GM19023 (cell line): Measurements from ENCODE around the gene PLIN3.
"Not testable (repeated sequence)": the region's sequence is repeated elsewhere in the genome, so short reads cannot be mapped to it uniquely, and the experiment has no call there.

Experiments used
- ATAC-seq: cut with Tn5 transposase; IDR thresholded peaks from one replicate; pipeline ENCODE4 v1.9.1; 2021; ENCODE audit warnings: mild to moderate bottlenecking, moderate library complexity; ENCODE audit not compliant: unreplicated experiment

The PLIN3 gene

DNA sequence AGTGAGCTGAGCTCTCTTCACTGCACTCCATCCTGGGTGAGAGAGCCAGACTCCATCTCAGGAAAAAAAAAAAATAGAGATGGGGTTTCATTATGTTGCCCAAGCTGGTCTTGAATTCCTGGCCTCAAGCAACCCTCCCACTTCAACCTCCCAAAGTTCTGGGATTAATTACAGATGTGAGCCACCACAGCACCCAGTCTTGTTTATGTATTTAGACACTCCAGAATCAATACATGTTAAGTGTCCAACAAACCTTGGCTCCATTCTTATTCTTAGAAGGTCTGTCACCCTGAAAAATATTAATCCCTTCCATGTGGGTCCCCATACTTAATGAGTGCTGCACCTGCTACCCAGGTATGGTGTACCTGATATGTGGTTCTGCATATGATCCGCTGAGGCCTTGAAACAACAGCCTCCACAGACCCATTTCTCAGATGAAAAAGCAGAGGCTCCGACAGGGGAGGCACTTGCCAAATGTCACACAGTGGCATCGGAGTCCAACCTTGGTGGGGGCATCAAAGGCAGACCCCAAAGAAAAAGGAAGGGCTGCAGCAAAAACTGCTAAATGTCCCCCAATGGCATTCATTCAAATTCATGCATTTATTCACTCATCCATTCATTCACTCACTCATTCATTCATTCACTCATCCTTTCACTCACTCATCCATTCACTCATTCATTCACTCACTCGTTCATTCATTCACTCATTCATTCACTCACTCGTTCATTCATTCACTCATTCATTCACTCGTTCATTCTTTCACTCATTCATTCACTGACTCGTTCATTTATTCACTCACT lies 52.6 kb downstream of the PLIN3 start:
- no peak for ATAC-seq

DNA sequence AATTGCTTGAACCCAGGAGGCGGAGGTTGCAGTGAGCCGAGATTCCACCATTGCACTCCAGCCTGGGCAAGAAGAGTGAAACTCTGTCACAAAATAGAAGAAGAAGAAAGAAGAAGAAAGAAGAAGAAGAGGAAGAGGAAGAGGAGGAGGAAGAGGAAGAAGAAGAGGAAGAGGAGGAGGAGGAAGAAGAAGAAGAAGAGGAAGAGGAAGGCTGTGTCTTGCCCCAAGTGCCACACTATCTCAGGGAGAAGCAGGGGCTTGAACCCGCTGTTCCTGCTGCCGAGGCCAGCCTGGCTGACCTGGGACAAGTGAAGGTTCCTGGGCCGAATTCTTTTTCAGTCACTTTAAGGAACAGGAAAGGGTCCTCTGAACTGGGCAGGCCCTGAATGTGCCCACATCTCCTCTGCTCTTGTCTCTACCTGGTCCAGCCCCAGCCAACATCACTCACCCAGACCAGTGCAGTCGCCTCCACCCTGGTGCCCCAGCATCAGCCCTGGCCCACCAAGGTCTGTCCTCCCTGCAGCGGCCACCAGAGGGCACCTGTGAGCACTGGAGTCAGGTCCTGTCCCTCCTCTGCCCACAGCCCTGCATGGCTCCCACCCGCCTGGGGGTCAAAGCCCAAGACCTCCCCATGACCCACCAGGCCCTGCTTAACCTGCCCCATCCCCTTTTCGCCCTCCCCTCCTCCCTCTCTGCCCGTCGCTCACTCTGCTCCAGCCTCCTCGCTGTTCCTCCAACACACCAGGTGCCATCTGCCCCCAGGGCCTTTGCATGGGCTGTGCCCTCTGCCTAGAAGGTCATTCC lies 55.9 kb downstream of the PLIN3 start:
- no peak for ATAC-seq

DNA sequence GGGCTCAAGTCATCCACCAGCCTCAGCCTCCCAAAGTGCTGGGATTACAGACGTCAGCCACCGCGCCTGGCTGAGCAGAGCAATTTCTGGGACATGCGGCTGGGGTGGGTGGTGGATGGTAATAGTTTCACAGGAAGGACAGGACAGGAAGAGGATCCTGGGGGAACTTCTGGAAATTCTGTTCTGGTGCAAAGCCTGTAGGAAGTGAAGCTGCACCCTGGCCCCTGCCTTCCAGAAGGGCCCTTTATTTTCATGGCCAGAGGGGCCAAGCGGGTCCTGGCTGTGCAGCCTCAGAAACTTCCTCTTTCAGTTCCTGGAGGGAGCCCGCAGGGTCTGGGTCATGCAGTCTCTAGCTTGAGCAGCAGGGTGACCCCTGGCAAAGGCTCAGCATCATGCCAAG lies 60.3 kb downstream of the PLIN3 start:
- ATAC-seq: no peak

DNA sequence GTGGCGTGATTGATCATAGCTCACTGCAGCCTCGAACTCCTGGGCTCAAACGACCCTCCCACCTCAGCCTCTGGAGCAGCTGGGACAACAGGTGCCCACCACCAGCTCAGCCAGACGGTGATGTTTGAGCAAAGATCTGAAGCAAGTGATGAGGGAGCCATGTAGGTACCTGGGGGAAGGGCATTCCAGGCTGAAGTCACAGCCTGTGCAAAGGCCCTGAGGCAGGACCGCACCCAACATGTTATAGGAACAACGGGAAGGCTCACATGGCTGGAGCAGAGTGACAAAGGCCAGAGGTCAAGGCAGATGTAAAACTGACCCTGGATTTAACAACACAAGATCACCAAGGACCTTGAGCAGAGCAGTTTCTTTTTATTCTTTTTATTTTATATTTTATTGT lies 61.1 kb downstream of the PLIN3 start:
- no peak for ATAC-seq

DNA sequence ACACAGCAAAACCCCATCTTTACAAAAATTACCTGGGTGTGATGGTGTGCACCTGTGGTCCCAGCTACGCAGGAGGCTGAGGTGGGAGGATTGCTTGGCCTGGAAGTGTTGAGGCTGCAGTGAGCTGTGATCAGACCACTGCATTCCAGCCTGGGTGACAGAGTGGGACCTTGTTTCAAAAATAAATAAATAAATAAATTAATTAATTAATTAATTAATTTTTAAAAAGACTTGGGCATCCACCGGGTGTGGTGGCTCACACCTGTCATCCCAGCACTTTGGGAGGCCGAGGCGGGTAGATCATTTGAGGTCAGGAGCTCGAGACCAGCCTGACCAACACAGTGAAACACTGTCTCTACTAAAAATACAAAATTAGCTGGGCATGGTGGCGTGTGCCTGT lies 62.3 kb downstream of the PLIN3 start:
- not testable (repeated sequence) for ATAC-seq

DNA sequence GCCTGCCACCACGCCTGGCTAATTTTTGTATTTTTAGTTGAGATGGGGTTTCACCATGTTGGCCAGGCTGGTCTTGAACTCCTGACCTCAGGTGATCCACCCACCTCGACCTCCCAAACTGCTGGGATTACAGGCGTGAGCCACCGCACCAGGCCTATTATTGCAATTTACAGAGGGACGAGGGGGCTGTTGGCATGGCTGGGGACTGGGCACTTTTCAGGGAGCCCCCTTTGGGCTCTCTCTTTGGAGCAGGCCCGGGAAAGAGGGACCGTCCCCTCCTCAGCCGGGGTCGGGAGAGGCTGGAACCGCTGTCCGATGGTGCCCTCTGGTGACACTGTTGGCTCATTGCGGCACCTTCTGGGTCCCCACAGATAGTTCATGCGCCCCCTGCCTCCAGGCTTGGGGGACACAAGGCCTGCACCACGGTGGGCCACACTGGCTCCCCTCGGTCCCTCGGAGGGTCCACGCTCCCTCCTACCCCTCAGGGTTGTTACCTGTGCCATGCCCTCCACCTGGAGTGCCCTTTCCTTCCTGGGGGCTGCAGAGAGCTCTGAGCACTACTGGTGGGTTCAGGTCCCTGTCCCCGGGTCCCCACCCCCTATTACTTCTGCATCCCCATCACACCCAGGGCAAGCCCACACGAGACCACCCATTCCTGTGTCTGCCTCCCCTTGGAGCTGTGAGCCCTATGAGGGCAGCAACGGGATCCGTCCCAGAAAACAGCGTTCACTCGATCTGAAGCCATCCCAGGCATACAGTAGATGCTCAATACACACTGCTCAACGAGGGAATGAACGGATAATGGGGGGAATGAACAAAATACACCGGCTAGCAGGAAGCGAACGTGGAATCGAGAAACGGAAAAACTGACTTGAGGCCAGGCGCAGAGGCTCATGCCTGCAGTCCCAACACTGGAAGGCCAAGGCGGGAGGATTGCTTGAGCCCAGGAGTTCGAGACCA lies 63.5 kb downstream of the PLIN3 start:
- ATAC-seq: no peak

DNA sequence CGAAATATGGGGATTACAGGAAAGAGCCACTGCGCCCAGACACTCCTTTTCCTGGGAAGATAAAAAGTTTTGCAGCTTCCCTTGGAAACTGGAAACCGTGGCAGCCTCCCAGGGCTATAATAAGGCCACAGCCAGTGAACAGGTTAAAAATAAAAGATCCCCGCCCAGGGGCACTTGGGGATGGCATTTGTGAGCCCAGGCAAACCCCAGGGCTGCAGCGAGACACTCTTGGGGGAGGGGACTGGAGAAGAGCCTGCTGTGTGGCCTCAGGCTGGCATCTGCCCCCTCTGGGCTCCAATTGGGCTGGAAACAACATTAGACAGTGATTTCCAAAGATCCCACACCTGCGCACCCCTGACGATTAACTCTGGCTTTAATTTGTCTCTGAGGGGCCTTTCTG lies 64.8 kb downstream of the PLIN3 start:
- ATAC-seq: no peak

DNA sequence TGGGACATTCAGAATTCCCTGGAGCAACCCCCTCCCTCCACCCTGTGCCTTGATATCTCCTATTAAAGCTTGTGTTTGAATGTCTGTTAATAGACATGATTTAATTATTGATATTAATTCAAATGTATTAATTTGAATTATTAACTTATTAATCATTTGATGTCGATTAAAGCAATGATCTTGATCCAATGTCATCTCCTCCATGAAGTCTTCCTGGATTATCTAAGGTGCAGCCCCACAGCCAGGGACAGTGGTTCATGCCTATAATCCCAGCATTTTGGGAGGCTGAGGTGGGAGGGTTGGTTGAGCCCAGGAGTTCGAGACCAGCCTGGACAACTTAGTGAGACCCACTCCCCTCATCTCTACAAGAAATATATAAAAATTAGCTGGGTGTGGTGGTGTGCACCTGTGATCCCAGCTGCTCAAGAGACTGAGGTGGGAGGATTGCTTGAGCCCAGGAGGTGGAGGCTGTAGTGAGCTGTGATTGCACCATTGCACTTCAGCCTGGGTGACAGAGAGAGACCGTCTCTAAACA lies 66.3 kb downstream of the PLIN3 start:
- ATAC-seq: no peak

DNA sequence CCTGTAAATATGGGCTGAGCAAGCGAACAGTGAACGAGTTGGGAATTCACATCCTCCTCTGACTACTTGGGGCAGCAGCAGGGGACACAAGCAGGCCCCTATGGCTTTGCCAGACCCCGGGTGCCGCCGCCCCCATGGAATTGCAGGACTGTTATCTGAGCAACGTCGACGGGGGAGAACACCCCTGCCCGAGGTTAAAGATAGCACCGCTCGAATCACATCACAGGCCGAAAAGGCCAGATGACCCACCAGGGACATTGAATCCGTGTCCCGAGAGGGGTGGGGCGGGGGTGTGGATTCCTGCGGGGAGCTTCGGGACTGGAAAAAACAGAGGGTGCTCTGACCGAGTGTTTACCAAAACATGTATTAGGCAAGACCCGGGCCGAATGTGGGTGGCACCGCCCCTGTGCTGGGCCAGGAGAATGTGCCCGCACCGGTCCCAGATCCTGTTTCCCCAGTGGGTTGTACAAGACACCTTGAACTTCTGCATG lies 66.8 kb downstream of the PLIN3 start:
- no peak for ATAC-seq

DNA sequence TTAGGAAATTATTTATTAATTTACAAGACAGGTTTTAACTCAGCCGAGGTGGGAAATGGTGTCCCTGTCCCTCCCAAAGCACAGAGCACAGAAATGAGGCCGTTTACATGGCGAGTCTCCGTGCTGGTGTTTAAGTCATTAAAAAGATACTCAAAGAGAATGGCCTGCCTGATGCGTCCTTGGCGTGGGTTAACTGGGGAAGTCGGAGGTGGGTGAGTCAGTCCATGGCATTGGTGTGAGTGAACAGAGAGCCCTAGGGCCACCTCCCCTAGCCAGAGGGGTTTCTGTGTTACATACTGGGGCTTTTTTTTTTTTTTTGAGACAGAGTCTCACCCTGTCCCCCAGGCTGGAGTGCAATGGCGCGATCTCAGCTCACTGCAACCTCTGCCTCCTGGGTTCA lies 72.1 kb downstream of the PLIN3 start:
- no peak for ATAC-seq

DNA sequence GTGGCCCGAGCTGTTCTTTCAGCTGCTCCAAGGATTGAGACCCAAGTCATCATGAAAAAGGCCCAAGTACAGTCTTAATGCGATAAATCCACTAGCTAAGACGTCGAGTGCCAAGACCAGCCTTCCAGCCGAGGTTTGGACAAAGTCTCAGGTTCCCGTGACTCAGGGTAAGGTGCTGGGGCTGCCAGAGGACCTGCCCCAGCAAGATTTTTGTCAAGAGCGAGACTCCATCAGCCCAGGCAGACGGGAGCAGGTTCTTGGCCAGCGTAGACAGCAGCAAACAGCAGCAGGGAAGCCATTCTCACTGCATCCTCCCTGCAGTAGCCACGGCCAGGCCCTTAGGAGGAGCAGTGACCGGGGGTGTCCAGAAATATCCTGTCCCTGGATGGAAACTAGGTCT lies 72.5 kb downstream of the PLIN3 start:
- no peak for ATAC-seq

DNA sequence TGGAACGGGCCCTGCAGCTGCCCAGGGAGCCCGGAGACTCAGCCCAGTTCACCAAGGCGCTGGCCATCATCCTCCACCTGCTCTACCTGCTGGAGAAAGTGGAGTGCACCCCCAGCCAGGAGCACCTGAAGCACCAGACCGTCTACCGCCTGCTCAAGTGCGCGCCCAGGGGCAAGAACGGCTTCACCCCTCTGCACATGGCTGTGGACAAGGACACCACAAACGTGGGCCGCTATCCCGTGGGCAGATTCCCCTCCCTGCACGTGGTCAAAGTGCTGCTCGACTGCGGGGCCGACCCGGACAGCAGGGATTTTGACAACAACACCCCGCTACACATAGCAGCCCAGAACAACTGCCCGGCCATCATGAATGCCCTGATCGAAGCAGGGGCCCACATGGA lies 74.2 kb downstream of the PLIN3 start:
- not testable (repeated sequence) for ATAC-seq

DNA sequence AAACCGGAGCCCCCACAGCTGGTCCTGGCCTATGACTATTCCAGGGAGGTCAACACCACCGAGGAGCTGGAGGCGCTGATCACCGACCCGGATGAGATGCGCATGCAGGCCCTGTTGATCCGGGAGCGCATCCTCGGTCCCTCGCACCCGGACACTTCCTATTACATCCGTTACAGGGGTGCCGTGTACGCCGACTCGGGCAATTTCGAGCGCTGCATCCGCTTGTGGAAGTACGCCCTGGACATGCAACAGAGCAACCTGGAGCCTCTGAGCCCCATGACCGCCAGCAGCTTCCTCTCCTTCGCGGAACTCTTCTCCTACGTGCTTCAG lies 74.6 kb downstream of the PLIN3 start:
- ATAC-seq: not testable (repeated sequence)

DNA sequence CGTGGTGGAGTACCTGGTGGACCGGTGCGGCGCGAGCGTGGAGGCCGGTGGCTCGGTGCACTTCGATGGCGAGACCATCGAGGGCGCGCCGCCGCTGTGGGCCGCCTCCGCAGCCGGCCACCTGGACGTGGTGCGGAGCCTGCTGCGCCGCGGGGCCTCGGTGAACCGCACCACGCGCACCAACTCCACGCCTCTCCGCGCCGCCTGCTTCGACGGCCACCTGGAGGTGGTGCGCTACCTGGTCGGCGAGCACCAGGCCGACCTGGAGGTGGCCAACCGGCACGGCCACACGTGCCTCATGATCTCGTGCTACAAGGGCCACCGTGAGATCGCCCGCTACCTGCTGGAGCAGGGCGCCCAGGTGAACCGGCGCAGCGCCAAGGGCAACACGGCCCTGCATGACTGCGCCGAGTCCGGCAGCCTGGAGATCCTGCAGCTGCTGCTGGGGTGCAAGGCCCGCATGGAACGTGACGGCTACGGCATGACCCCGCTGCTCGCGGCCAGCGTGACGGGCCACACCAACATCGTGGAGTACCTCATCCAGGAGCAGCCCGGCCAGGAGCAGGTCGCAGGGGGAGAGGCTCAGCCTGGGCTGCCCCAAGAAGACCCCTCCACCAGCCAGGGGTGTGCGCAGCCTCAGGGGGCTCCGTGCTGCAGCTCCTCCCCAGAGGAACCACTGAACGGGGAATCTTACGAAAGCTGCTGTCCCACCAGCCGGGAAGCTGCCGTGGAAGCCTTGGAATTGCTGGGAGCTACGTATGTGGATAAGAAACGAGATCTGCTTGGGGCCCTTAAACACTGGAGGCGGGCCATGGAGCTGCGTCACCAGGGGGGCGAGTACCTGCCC lies 75.2 kb downstream of the PLIN3 start:
- ATAC-seq: not testable (repeated sequence)

DNA sequence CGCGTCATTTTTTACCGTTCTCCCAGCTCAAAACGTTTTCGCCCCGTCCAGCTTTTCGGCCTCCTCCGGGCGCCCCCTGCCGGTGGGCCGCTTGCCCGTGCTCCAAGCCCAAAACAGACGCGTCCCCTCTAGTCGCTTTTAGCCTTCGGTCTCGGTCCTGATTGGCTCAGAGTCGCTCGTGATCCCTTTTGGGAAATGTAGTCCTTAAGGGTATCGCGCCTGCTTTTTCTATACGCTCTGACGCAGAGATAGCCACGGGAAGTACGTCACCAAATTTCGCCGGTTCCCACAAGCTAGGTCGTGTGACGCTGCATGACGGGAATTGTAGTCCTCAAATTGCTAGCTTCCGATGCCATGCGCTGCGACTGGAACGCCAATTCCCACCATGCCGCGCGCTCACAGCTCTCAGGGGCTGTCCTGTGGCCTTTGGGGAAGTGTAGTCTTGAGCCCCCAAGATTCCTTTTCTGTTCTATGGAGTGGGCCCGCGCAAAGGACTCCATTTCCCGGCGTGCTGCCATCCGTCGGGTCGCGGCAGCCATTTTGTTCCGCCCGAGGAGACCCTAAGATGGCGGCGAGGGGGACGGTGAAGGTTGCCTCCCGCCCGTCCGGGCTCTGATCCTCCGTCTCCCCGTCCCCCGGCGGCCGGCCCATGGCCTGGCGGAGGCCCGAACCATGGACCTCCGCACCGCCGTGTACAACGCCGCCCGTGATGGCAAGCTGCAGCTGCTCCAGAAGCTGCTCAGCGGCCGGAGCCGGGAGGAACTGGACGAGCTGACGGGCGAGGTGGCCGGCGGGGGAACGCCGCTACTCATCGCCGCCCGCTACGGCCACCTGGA lies 76.1 kb downstream of the PLIN3 start, which contains the start of gene FEM1A:
Gene FEM1A (plus strand): TSS at position 552 of the 836 bp plus-strand sequence. CDS start 121 bp downstream, at position 673.
- peak; percentile 93 for ATAC-seq
